PC-9 (cell line): ENCODE measurements around the gene ARL5A.

Experiments
- EZH2 ChIP-seq: fragments of 200-600 bp; sonication (generic); IDR thresholded peaks from 2 replicates; pipeline ENCODE4 v1.8.0; 2017; ENCODE audit warnings: antibody characterized with exemption, low read depth
- TF ChIP-seq, protein P1 (sequence below): fragments of 200-600 bp; sonication (generic); conservative IDR thresholded peaks from 2 replicates; pipeline ENCODE4 v1.6.1; 2017; ENCODE audit warnings: mixed run types, antibody characterized with exemption, mild to moderate bottlenecking, moderate library complexity

- no peak for TF ChIP-seq EZH2
- TF ChIP-seq, protein P1, sequence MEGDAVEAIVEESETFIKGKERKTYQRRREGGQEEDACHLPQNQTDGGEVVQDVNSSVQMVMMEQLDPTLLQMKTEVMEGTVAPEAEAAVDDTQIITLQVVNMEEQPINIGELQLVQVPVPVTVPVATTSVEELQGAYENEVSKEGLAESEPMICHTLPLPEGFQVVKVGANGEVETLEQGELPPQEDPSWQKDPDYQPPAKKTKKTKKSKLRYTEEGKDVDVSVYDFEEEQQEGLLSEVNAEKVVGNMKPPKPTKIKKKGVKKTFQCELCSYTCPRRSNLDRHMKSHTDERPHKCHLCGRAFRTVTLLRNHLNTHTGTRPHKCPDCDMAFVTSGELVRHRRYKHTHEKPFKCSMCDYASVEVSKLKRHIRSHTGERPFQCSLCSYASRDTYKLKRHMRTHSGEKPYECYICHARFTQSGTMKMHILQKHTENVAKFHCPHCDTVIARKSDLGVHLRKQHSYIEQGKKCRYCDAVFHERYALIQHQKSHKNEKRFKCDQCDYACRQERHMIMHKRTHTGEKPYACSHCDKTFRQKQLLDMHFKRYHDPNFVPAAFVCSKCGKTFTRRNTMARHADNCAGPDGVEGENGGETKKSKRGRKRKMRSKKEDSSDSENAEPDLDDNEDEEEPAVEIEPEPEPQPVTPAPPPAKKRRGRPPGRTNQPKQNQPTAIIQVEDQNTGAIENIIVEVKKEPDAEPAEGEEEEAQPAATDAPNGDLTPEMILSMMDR, result no peak
Measured at GRCh38 chr2:151783133-151783520, 45.1 kb downstream of the ARL5A start.
